ENCODE data around the gene RNF111.

The RNF111 gene

DNA sequence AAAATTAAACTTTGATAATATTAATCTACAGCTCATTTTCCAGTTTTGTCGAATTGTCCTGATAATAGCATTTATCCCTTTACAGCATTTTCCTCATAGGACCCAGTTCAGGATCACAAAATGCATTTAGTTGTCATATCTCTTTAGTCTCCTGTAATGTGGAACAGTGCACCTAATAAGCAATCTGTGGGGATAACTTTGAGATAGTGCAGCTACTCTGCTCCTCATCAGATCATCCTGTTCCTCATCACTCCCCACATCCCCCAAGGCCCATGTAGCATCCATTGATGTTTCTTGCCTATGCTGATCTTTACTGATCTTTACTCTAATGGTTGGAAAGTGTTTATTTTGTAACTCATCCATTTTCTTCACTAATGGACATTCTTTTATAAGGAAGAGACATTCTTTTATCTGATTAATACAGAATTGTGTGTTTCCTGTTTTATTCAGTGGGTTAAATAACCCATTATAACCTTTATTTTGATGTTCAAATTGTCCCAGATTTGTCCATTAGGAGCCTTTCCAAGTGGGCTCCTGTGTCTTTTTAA lies 7.5 kb downstream of the RNF111 start:
- no peak for TF ChIP-seq POLR2AphosphoS5 (IDR thresholded peaks at IDR 0.05; ENCODE audit: low read depth, low read length)
- no peak for TF ChIP-seq SIN3A (IDR thresholded peaks at IDR 0.05; ENCODE audit: borderline replicate concordance, insufficient read depth, low read length)
- TF ChIP-seq FOXP2 (optimal IDR thresholded peaks at IDR 0.05; ENCODE audit: borderline replicate concordance, extremely low read depth, extremely low read length, insufficient read depth): no peak
- TF ChIP-seq, protein P1, sequence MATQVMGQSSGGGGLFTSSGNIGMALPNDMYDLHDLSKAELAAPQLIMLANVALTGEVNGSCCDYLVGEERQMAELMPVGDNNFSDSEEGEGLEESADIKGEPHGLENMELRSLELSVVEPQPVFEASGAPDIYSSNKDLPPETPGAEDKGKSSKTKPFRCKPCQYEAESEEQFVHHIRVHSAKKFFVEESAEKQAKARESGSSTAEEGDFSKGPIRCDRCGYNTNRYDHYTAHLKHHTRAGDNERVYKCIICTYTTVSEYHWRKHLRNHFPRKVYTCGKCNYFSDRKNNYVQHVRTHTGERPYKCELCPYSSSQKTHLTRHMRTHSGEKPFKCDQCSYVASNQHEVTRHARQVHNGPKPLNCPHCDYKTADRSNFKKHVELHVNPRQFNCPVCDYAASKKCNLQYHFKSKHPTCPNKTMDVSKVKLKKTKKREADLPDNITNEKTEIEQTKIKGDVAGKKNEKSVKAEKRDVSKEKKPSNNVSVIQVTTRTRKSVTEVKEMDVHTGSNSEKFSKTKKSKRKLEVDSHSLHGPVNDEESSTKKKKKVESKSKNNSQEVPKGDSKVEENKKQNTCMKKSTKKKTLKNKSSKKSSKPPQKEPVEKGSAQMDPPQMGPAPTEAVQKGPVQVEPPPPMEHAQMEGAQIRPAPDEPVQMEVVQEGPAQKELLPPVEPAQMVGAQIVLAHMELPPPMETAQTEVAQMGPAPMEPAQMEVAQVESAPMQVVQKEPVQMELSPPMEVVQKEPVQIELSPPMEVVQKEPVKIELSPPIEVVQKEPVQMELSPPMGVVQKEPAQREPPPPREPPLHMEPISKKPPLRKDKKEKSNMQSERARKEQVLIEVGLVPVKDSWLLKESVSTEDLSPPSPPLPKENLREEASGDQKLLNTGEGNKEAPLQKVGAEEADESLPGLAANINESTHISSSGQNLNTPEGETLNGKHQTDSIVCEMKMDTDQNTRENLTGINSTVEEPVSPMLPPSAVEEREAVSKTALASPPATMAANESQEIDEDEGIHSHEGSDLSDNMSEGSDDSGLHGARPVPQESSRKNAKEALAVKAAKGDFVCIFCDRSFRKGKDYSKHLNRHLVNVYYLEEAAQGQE (IDR thresholded peaks at IDR 0.05; ENCODE audit: insufficient read depth in 1 of 2, low read depth in 2 of 2, low read length in 2 of 2): no peak
- TF ChIP-seq TAF1 (IDR thresholded peaks at IDR 0.05; ENCODE audit: borderline replicate concordance, insufficient read depth, low read length): no peak

DNA sequence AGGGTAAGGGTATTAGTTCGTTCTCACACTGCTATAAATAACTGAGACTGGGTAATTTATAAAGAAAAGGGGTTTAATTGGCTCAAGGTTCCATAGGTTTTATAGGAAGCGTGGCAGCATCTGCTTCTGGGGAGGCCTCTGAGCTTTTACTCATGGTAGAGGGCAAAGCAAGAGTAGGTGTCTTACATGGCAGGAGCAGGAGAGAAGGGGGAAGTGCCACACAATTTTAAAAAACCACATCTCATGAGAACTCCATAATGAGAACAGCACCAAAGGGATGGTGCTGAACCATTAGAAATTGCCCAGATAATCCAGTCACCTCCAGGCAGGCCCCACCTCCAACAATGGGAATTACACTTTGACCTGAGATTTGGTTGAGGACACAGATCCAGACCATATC lies 12.2 kb downstream of the RNF111 start:
- TF ChIP-seq POLR2AphosphoS5 (IDR thresholded peaks at IDR 0.05; ENCODE audit: low read depth, low read length): no peak

DNA sequence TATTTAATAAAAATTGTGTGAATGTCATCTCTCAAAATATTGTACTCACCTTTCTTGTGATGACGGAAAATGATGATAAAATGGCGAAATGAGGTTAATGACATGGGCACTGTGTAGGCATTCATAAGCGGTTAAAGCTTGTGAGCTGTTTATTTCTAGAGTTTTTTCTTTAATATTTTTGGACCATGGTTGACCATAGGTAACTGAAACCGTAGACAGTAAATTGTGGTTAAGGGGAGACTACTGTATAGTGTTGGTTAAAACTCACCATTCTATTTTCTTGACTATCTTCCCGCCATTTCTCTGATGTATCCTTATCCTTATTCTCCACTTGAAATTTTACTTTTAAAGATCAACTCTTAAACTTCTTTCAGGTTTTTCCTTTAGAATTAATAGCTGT lies 14.5 kb downstream of the RNF111 start:
- TF ChIP-seq, protein P1 (IDR thresholded peaks at IDR 0.05; ENCODE audit: insufficient read depth in 1 of 2, low read depth in 2 of 2, low read length in 2 of 2): no peak
- TF ChIP-seq FOXP2 (optimal IDR thresholded peaks at IDR 0.05; ENCODE audit: borderline replicate concordance, extremely low read depth, extremely low read length, insufficient read depth): no peak
- no peak for TF ChIP-seq TAF1 (IDR thresholded peaks at IDR 0.05; ENCODE audit: borderline replicate concordance, insufficient read depth, low read length)
- no peak for TF ChIP-seq SIN3A (IDR thresholded peaks at IDR 0.05; ENCODE audit: borderline replicate concordance, insufficient read depth, low read length)
- TF ChIP-seq POLR2AphosphoS5 (IDR thresholded peaks at IDR 0.05; ENCODE audit: low read depth, low read length): no peak

DNA sequence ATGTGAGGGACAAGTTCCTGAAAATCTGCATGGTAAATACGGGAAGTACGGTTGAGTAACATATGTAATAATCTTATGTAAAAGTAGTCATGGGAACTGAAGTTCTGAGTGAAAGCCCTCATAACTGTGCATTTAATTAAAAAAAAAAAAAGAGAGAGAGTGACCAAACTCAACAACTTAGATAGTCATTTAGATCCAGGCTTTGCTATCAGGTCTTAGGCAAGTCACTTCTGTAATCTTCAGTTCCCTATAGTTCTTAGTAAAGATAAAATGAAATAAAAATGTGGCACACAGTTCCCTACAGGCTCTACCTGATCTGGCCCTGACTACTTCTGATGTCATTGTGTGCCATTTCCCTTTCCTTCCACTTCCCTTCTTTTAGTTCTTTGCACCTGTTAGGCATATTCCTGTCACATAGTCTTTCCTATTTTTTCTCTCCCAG lies 15.0 kb downstream of the RNF111 start:
- TF ChIP-seq POLR2AphosphoS5 (IDR thresholded peaks at IDR 0.05; ENCODE audit: low read depth, low read length) (no peak), FOXP2 (optimal IDR thresholded peaks at IDR 0.05; ENCODE audit: borderline replicate concordance, extremely low read depth, extremely low read length, insufficient read depth) (no peak), TAF1 (IDR thresholded peaks at IDR 0.05; ENCODE audit: borderline replicate concordance, insufficient read depth, low read length) (no peak), SIN3A (IDR thresholded peaks at IDR 0.05; ENCODE audit: borderline replicate concordance, insufficient read depth, low read length) (no peak)
- TF ChIP-seq, protein P1 (IDR thresholded peaks at IDR 0.05; ENCODE audit: insufficient read depth in 1 of 2, low read depth in 2 of 2, low read length in 2 of 2): no peak

DNA sequence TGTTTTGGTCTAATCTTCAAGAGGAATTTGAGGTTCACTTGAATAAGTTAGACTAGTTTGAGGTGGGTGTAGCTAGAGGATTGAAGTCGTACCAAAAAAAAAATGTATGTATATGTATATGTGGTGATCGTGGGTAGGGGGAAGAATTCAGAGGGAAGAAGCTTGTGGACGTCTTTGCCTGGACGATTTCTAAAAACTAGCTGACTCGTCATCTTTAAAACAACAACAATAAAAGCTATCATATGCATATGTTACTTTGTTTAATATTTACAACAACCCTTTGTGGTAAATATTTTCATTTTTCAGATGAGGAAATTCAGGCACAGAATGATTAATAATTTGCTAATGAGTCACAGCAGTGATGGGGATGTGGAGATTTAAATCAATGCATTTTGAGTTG lies 18.1 kb downstream of the RNF111 start:
- TF ChIP-seq, protein P1 (IDR thresholded peaks at IDR 0.05; ENCODE audit: insufficient read depth in 1 of 2, low read depth in 2 of 2, low read length in 2 of 2): no peak
- no peak for TF ChIP-seq TAF1 (IDR thresholded peaks at IDR 0.05; ENCODE audit: borderline replicate concordance, insufficient read depth, low read length)
- TF ChIP-seq POLR2AphosphoS5 (IDR thresholded peaks at IDR 0.05; ENCODE audit: low read depth, low read length): no peak
- TF ChIP-seq SIN3A (IDR thresholded peaks at IDR 0.05; ENCODE audit: borderline replicate concordance, insufficient read depth, low read length): no peak
- no peak for TF ChIP-seq FOXP2 (optimal IDR thresholded peaks at IDR 0.05; ENCODE audit: borderline replicate concordance, extremely low read depth, extremely low read length, insufficient read depth)

Data from PFSK-1 (cell line).